SU-DHL-6 (cell line): ENCODE measurements around the gene WNT7B.

Experiments
- H2AFZ ChIP-seq: fragments of 200-600 bp; sonication (generic); 2 replicates; pipeline ENCODE4 v1.6.1; 2014; ENCODE audit warnings: low read depth, mild to moderate bottlenecking, moderate library complexity, mixed read lengths, antibody characterized with exemption, low read length; ENCODE audit not compliant: severe bottlenecking
- H3F3A ChIP-seq: fragments of 200-600 bp; shearing (Covaris generic); 2 replicates; pipeline ENCODE4 v1.6.0; 2016; ENCODE audit warnings: antibody characterized with exemption, mild to moderate bottlenecking; ENCODE audit not compliant: insufficient read depth
- H3K27ac ChIP-seq: fragments of 200-600 bp; sonication (generic); 2 replicates; pipeline ENCODE4 v1.5.1; 2016; ENCODE audit warnings: low read depth, mild to moderate bottlenecking, low read length, moderate library complexity, mixed read lengths
- H3K27me3 ChIP-seq: fragments of 200-600 bp; sonication (generic), shearing (Covaris generic); 2 replicates; pipeline ENCODE4 v1.6.0; 2014; ENCODE audit warnings: mild to moderate bottlenecking, low read length
- H3K36me3 ChIP-seq: fragments of 200-600 bp; sonication (generic); 2 replicates; pipeline ENCODE4 v1.6.1; 2014; ENCODE audit warnings: mild to moderate bottlenecking, low read length, mixed read lengths
- H3K4me2 ChIP-seq: fragments of 300-600, 200-600 bp; shearing (Covaris generic), sonication (generic); 2 replicates; pipeline ENCODE4 v1.6.0; 2014; ENCODE audit warnings: low read length, low read depth, mild to moderate bottlenecking; ENCODE audit not compliant: poor library complexity, severe bottlenecking
- H3K4me3 ChIP-seq: fragments of 200-600 bp; sonication (generic); 2 replicates; pipeline ENCODE4 v1.5.1; 2014; ENCODE audit warnings: antibody characterized with exemption, low read length, mild to moderate bottlenecking, mixed read lengths; ENCODE audit not compliant: insufficient read depth, poor library complexity, severe bottlenecking
- H3K79me2 ChIP-seq: fragments of 200-600 bp; sonication (generic); 2 replicates; pipeline ENCODE4 v1.6.1; 2014; ENCODE audit warnings: mild to moderate bottlenecking, low read length, moderate library complexity; ENCODE audit not compliant: insufficient read depth
- H3K9ac ChIP-seq: fragments of 200-600 bp; sonication (generic); 2 replicates; pipeline ENCODE4 v1.7.0; 2014; ENCODE audit warnings: mild to moderate bottlenecking, low read length
- H3K9me2 ChIP-seq: fragments of 200-600 bp; sonication (generic); replicated peaks from 2 replicates; pipeline ENCODE4 v1.6.1; 2014; ENCODE audit warnings: low read length; ENCODE audit not compliant: insufficient read depth
- H3K9me3 ChIP-seq: fragments of 200-600 bp; sonication (generic); 2 replicates; pipeline ENCODE4 v1.6.1; 2014; ENCODE audit warnings: low read length, mixed read lengths; ENCODE audit not compliant: insufficient read depth
- H4K20me1 ChIP-seq: fragments of 200-600 bp; sonication (generic); 2 replicates; pipeline ENCODE4 v1.6.1; 2014; ENCODE audit warnings: low read depth, mild to moderate bottlenecking, antibody characterized with exemption, low read length, moderate library complexity, mixed read lengths
- CTCF ChIP-seq: fragments of 200-600 bp; sonication (generic); IDR thresholded peaks from one replicate; pipeline ENCODE4 v1.5.1; 2017; ENCODE audit warnings: antibody characterized with exemption, mild to moderate bottlenecking, low read length, moderate library complexity; ENCODE audit not compliant: insufficient read depth, poor library complexity, severe bottlenecking
- EZH2phosphoT487 ChIP-seq: fragments of 200-600 bp; sonication (generic), shearing (Covaris generic); conservative IDR thresholded peaks from 2 replicates; pipeline ENCODE4 v1.6.1; 2018; ENCODE audit warnings: mild to moderate bottlenecking, antibody characterized with exemption, low read length, moderate library complexity, mixed read lengths

WNT7B gene

GRCh38 chr22:45959719-45960476 is 17.1 kb downstream of the WNT7B start:
- no peak overlapping the region for H3K4me2 ChIP-seq

GRCh38 chr22:45958971-45959370 is 18.0 kb downstream of the WNT7B start:
- Histone ChIP-seq H3K9ac (no peak overlapping the region), H3K79me2 (no peaks in the 10 kb centered on the region), H3K27ac (no peak overlapping the region), H3F3A (no peaks in the 10 kb centered on the region), H3K36me3 (no peaks in the 10 kb centered on the region), H3K27me3 (no peaks in the 10 kb centered on the region), H3K4me3 (no peak overlapping the region), H3K9me3 (no peaks in the 10 kb centered on the region), H3K4me2 (no peak overlapping the region), H2AFZ (no peak overlapping the region), H4K20me1 (no peaks in the 10 kb centered on the region), H3K9me2 (no peaks in the 10 kb centered on the region)
- TF ChIP-seq CTCF (no peak), EZH2phosphoT487 (no peak)

More at GRCh38 chr22:45959719-45960476, 17.1 kb downstream of the WNT7B start:
- Histone ChIP-seq H3K9ac (no peak overlapping the region), H4K20me1 (no peaks in the 10 kb centered on the region), H3K9me3 (no peaks in the 10 kb centered on the region), H3K27ac (no peak overlapping the region), H3K9me2 (no peaks in the 10 kb centered on the region), H3K27me3 (no peaks in the 10 kb centered on the region), H3F3A (no peaks in the 10 kb centered on the region), H3K79me2 (no peaks in the 10 kb centered on the region), H3K36me3 (no peaks in the 10 kb centered on the region), H2AFZ (no peak overlapping the region), H3K4me3 (no peak overlapping the region)
- TF ChIP-seq CTCF: no peak
- no peak for TF ChIP-seq EZH2phosphoT487

- no peak overlapping the region for H3K4me3 ChIP-seq
- no peaks in the 10 kb centered on the region for H4K20me1 ChIP-seq
- H3K79me2 ChIP-seq: no peaks in the 10 kb centered on the region
- H3K4me2 ChIP-seq: no peak overlapping the region
- H3K9ac ChIP-seq: no peak overlapping the region
- no peak overlapping the region for H2AFZ ChIP-seq
- H3K27me3 ChIP-seq: no peaks in the 10 kb centered on the region
- no peak for TF ChIP-seq EZH2phosphoT487
- no peak for TF ChIP-seq CTCF
- no peaks in the 10 kb centered on the region for H3K9me3 ChIP-seq
- H3F3A ChIP-seq: no peaks in the 10 kb centered on the region
- H3K9me2 ChIP-seq: no peaks in the 10 kb centered on the region
- no peaks in the 10 kb centered on the region for H3K36me3 ChIP-seq
- H3K27ac ChIP-seq: no peak overlapping the region
These were observed 19.1 kb downstream of the WNT7B start for GRCh38 chr22:45957826-45958225.
